HuH-7.5 (cell line): ENCODE data around the gene GALNT16.
A peak's percentile ranks its signal among the peaks of the same experiment; 100 is the strongest.
"Not testable (repeated sequence)": the region's sequence is repeated elsewhere in the genome, so short reads cannot be mapped to it uniquely, and the experiment has no call there.

Experiments used
- DNase-seq: peaks from one replicate; pipeline ENCODE4 v3.0.0; 2011; ENCODE audit warnings: low spot score

The GALNT16 gene

GRCh38 chr14:69260190-69260860 is 367 bp downstream of the GALNT16 start:
- peak; percentile 34 for DNase-seq

GRCh38 chr14:69260861-69261564 is 1.1 kb downstream of the GALNT16 start:
- peak; percentile 69 for DNase-seq

DNA sequence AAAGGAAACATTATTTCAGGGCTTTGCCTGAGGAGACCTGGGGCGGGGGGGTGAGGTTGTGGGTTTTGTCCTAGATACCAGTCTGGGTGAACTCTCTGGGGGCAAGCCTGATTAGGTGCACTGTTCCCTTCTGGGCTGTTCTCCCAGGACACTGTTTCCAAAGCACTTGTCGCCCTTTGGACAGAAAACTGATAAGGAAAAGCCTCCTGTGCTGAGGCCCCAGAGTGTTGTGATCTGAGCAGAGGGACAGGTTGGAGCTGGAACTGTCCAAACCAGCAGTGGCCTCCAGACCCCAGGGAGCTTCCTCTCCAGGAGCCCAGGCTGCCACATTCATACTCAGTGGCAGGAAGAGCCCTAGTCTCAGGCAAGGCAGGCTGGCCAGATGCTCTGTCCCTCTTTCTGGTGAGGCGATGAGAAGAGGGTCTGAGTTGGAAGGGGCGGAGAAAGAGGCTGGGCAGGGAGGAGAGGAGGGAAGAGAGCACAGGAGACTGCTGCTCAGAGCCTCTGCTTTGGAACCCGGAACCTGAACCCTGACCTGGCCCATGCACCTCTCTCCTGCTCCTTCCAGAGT is 1.9 kb downstream of the GALNT16 start:
- DNase-seq, result peak; percentile 60

DNA sequence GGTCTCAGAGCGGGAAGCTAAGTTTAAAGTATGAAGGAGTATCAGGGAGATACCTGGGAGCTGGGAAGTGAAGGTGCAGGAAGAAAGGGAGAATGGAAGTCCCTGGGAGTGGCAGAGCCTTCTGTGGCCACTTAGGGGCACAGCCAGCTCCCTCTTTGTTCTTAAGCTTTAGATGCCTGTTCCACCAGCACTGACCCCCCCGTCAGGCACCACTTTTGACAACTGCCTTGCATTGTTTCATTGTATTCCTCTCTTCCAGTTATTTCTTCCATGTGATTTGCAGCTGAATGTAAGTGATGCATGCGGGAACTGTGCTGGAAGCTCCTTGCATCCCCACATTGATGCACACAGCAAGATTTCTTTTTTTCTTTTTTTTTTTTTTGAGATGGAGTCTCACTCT is 2.6 kb downstream of the GALNT16 start:
- DNase-seq, result no peak

- DNase-seq, result no peak
Observed at GRCh38 chr14:69263364-69263763, 3.4 kb downstream of the GALNT16 start.

DNA sequence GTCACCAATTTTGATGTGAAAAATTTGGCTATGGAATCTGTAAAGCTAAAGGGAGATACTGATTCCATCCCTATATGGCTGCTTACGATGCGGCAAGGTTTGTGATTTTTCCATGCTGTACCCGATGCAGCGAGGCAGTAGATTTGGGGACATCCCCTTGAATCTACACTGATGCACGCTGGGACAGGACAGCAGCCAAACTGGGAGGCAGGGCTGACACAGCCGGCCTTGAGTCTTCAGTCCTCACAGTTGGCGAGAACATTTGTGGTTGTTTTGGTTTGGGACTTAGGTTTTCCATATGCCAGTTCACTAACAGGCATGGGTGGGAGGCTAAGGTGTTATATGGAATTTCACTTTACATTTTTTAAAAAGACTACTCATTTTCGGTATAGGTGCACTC is 3.8 kb downstream of the GALNT16 start:
- no peak for DNase-seq

GRCh38 chr14:69266572-69267345 is 6.8 kb downstream of the GALNT16 start:
- no peak for DNase-seq

DNA sequence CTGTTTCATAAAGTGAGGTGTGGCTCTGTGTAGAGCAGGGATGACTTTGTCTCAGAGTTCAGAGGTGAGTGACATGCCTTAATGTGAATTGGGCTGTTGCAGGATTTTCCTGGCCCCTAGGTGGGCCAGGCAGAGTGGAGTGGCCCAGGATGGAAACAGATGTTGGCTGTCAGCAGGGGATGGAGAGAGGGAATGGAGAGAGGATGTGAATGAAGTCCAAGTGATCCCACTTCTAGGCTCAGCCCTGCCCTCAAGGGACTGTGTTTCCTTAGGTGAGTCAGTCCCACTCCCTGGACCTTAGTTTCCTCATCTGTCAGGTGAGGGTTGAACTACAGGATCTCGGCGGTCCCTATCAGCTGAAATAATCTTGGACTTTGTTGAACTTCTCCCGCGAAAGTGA is 7.5 kb downstream of the GALNT16 start:
- no peak for DNase-seq

GRCh38 chr14:69268223-69268622 is 8.3 kb downstream of the GALNT16 start:
- DNase-seq, result no peak

GRCh38 chr14:69268763-69269162 is 8.8 kb downstream of the GALNT16 start:
- no peak for DNase-seq

DNA sequence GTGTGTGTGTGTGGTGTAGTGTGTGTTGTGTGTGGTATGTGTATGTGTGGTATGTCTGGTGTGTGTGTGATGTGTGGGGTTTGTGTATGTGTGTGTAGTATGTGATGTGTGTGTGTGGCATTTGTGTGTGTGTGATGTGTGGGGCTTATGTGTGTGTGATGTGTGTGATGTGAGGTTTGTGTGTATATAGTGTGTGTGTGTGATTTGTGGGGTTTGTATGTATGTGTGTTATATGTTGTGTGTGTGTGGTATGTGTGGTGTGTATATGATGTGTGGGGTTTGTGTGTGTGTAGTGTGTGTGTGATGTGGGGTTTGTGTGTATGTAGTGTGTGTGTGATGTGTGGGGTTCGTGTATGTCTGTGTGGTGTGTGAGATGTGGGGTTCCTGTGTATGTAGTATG is 9.4 kb downstream of the GALNT16 start:
- DNase-seq, result no peak

DNA sequence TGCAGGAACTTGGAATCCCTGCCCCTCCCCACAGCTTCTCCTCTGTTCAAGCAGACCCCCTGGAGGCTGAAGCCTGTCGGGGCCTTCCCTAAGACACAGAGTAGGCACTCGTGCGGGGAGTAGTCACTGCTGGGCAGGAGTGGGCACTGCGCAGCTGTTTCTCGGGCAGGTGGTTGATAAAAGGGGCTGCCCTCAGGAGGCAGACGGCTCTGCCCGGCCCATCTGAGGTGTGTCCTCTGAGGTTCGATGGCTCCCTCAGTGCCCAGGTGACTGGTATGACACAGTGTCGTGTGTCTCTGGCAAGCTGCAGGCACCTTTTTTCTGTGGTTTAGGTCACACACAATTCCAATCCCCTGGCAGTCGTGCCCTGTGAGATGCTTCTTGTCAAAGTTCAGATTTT is 10.1 kb downstream of the GALNT16 start:
- DNase-seq, result no peak

- no peak for DNase-seq
Observed at GRCh38 chr14:69270795-69271708, 11.1 kb downstream of the GALNT16 start.

DNA sequence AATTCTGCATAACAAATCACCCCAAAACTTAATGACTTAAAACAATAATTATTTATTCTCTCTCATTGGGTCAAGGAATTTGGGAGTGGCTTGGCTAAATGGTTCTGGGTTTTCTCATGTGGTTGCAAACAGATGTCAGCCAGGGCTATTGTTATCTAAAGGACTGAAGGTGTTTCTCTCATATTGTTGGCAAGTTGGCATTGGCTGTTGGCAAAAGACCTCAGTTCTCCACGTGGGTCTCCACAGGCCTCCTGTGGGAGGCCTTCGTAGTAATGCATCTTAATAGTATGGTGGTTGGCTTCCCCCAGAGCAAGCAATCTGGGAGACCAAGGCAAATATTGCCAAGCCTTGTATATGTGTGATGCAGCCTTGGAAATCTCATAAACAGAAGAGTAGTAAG is 14.4 kb downstream of the GALNT16 start:
- DNase-seq, result no peak

- no peak for DNase-seq
Observed at GRCh38 chr14:69275331-69275730, 15.4 kb downstream of the GALNT16 start.

- DNase-seq, result not testable (repeated sequence)
Observed at GRCh38 chr14:69277356-69277755, 17.4 kb downstream of the GALNT16 start.

- DNase-seq, result no peak
Observed at GRCh38 chr14:69280746-69281291, 20.9 kb downstream of the GALNT16 start.

GRCh38 chr14:69281450-69282169 is 21.7 kb downstream of the GALNT16 start:
- no peak for DNase-seq

DNA sequence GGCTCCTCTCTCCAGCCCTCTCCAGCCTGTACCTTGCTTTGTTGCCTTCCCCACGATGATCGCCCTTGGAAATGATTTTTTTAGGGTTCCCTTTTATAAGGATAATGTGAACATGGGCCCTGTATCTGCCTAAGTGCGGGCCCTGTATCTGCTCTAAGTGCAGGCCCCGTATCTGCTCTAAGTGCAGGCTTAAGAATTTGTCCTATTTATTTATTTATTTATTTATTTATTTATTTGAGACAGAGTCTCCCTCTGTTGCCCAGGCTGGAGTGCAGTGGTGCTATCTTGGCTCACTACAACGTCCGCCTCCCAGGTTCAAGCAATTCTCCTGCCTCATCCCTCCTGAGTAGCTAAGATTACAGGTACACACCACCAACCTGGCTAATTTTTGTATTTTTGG is 22.5 kb downstream of the GALNT16 start:
- no peak for DNase-seq

DNA sequence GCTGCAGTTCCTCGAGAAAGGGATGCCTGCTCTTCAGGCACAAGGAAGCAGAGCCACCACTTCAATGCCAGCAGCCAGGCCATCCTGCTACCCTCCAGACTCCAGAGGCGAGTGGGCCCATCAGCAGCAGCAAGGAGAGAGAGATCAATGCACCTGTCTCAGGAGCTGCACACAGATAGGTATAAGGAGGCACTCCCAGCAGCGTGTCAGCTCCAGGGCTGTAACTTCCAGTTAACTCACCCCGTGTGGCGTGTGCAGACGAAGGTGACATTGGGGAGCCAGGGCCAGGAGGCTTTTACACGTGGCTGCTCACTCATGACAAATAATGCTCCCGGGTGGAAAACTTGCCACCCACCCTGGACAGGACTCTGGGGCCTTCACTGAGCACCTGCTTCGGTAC is 24.2 kb downstream of the GALNT16 start:
- DNase-seq, result no peak
